Nephron progenitor cell (in vitro differentiated cells): ENCODE data around the gene ZFR2.

Source experiments
- DNase-seq: peaks from one replicate; pipeline ENCODE4 v3.0.0; 2021
- H3K27ac Mint-ChIP-seq: 2 replicates; pipeline ENCODE4 v1.8.0; 2021; ENCODE audit warnings: mild to moderate bottlenecking, moderate library complexity, mixed read lengths
- H3K27me3 Mint-ChIP-seq: 2 replicates; pipeline ENCODE4 v1.8.0; 2021; ENCODE audit warnings: mild to moderate bottlenecking, low read depth, mixed read lengths; ENCODE audit not compliant: poor library complexity
- H3K36me3 Mint-ChIP-seq: 2 replicates; pipeline ENCODE4 v1.8.0; 2021; ENCODE audit warnings: low read depth, mixed read lengths
- H3K4me1 Mint-ChIP-seq: 2 replicates; pipeline ENCODE4 v1.8.0; 2021; ENCODE audit warnings: mixed read lengths
- H3K4me3 Mint-ChIP-seq: 2 replicates; pipeline ENCODE4 v1.8.0; 2021; ENCODE audit warnings: mild to moderate bottlenecking, moderate library complexity, mixed read lengths
- H3K9me3 Mint-ChIP-seq: 2 replicates; pipeline ENCODE4 v1.8.0; 2021; ENCODE audit warnings: mild to moderate bottlenecking, moderate library complexity, mixed read lengths
- CTCF ChIP-seq: fragments of 200-600 bp; sonication (generic); IDR thresholded peaks from 2 replicates; pipeline ENCODE4 v1.5.0; 2021; ENCODE audit warnings: antibody characterized with exemption

Gene ZFR2

GRCh38 chr19:3782330-3782729, 86.5 kb downstream of the ZFR2 start:
- Mint-ChIP-seq H3K9me3 (peaks cover 22% of the 10 kb centered on the region), H3K27me3 (peaks cover 56% of the 10 kb centered on the region), H3K36me3 (peaks cover 5% of the 10 kb centered on the region), H3K4me1 (no peaks in the 10 kb centered on the region), H3K27ac (no peak overlapping the region), H3K4me3 (no peak overlapping the region)
- DNase-seq, result no peak
- no peak for TF ChIP-seq CTCF

GRCh38 chr19:3781603-3782002, 87.2 kb downstream of the ZFR2 start:
- no peaks in the 10 kb centered on the region for H3K4me1 Mint-ChIP-seq
- H3K9me3 Mint-ChIP-seq, result peaks cover 22% of the 10 kb centered on the region
- H3K27ac Mint-ChIP-seq, result no peak overlapping the region
- peaks cover 53% of the 10 kb centered on the region for H3K27me3 Mint-ChIP-seq
- no peak for TF ChIP-seq CTCF
- no peak for DNase-seq
- H3K4me3 Mint-ChIP-seq, result no peak overlapping the region
- H3K36me3 Mint-ChIP-seq, result peaks cover 5% of the 10 kb centered on the region

- peaks cover 22% of the 10 kb centered on the region for H3K9me3 Mint-ChIP-seq
- H3K27ac Mint-ChIP-seq, result no peak overlapping the region
- H3K4me3 Mint-ChIP-seq, result no peak overlapping the region
- H3K36me3 Mint-ChIP-seq, result peaks cover 5% of the 10 kb centered on the region
- TF ChIP-seq CTCF, result no peak
- peaks cover 45% of the 10 kb centered on the region for H3K27me3 Mint-ChIP-seq
- H3K4me1 Mint-ChIP-seq, result no peaks in the 10 kb centered on the region
- no peak for DNase-seq
Observed at GRCh38 chr19:3780786-3781304, 88.0 kb downstream of the ZFR2 start.

GRCh38 chr19:3778899-3779723, 89.7 kb downstream of the ZFR2 start:
- H3K4me1 Mint-ChIP-seq, result peaks cover 8% of the 10 kb centered on the region
- no peak overlapping the region for H3K27ac Mint-ChIP-seq
- peaks cover 28% of the 10 kb centered on the region for H3K27me3 Mint-ChIP-seq
- H3K9me3 Mint-ChIP-seq, result peaks cover 22% of the 10 kb centered on the region
- no peak for TF ChIP-seq CTCF
- no peak overlapping the region for H3K4me3 Mint-ChIP-seq
- no peak for DNase-seq
- H3K36me3 Mint-ChIP-seq, result peaks cover 5% of the 10 kb centered on the region

- H3K9me3 Mint-ChIP-seq, result peaks cover 22% of the 10 kb centered on the region
- no peak for TF ChIP-seq CTCF
- H3K27me3 Mint-ChIP-seq, result peaks cover 19% of the 10 kb centered on the region
- no peak overlapping the region for H3K4me3 Mint-ChIP-seq
- DNase-seq, result no peak
- peaks cover 5% of the 10 kb centered on the region for H3K36me3 Mint-ChIP-seq
- H3K4me1 Mint-ChIP-seq, result peaks cover 14% of the 10 kb centered on the region
- no peak overlapping the region for H3K27ac Mint-ChIP-seq
Observed at GRCh38 chr19:3778104-3778867, 90.6 kb downstream of the ZFR2 start.
